ENCODE results near the gene LRRC41.
A peak's percentile ranks its signal among the peaks of the same experiment; 100 is the strongest.

LRRC41 gene

DNA sequence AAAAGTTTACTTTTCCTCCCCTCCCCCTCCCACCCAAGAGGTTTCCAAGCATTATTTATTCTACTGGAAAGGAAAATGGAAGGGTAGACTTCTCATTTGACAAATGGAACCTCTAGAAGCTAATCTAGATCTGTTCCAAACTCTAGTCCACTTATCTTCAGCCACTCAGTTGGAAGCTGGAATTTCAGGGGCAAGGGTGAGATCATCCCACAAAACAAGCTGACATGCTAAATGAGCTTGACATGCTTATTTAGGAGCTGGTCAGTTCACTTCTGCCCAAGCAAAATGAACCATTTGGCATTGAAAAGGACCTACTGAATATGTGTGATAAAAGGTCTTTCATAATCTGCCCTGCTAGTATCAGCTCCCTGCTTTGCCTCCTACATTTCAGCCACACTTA lies 5.0 kb downstream of the LRRC41 start:
- no peak overlapping the region for H3K4me3 ChIP-seq (ENCODE audit: low read length)

DNA sequence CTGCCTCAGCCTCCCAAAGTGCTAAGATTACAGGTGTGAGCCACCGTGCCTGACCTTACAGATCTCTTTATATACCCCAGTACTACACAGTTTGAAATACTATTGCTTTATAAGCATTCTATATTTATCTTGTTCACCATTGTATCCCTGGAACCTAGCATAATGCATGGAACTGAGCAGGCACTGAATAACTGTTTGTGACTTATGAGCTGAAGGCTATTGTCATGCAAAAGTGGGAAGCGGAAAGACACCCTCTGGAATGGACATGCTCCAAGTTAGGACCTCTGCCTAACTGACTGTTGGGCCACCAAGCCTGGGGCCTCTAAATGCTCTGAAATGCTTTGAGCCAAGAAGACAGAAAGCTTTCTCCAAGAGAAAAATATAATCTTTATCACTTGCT lies 8.1 kb downstream of the LRRC41 start:
- H3K4me3 ChIP-seq (ENCODE audit: low read length): no peak overlapping the region
- TF ChIP-seq, protein P1, sequence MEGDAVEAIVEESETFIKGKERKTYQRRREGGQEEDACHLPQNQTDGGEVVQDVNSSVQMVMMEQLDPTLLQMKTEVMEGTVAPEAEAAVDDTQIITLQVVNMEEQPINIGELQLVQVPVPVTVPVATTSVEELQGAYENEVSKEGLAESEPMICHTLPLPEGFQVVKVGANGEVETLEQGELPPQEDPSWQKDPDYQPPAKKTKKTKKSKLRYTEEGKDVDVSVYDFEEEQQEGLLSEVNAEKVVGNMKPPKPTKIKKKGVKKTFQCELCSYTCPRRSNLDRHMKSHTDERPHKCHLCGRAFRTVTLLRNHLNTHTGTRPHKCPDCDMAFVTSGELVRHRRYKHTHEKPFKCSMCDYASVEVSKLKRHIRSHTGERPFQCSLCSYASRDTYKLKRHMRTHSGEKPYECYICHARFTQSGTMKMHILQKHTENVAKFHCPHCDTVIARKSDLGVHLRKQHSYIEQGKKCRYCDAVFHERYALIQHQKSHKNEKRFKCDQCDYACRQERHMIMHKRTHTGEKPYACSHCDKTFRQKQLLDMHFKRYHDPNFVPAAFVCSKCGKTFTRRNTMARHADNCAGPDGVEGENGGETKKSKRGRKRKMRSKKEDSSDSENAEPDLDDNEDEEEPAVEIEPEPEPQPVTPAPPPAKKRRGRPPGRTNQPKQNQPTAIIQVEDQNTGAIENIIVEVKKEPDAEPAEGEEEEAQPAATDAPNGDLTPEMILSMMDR (conservative IDR thresholded peaks at IDR 0.05; ENCODE audit: low read length): no peak
- DNase-seq (ENCODE audit: low read depth): no peak

More for the DNA sequence above, 5.0 kb downstream of the LRRC41 start:
- no peak for DNase-seq (ENCODE audit: low read depth)
- TF ChIP-seq, protein P1 (conservative IDR thresholded peaks at IDR 0.05; ENCODE audit: low read length): no peak

DNA sequence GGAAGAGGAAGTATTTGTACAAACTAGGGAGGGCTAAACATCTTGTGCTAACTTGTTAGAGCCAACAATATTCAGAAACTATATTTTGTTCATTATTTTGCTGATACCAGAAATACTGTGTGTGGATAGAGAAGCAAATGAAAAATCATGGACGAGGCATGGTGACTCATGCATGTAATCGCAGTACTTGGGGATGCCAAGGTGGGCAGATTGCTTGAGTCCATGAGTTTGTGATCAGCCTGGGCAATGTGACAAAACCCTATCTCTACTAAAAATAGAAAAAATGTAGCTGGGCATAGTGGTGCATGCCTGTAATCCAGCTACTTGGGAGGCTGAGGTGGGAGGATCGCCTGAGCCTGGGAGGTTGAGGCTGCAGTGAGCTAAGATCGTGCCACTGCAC lies 13.4 kb downstream of the LRRC41 start:
- TF ChIP-seq, protein P1 (conservative IDR thresholded peaks at IDR 0.05; ENCODE audit: low read length): no peak

DNA sequence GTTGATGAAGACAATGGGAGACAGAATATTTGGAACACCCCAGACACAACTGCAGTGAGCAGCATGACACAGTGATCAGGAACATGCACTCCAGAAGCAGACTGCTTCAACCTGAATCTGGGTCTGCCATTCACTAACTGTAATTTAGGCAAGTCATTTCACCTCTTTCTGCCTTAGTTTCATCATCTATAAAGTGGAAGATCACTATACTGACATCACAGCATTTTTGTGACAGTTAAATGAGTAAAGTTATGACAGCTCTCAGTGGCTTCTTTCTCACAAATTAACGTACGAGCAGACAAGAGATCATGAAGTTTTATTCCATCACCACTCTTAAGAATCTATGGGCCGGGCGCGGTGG lies 14.3 kb downstream of the LRRC41 start:
- TF ChIP-seq, protein P1 (conservative IDR thresholded peaks at IDR 0.05; ENCODE audit: low read length): no peak
- peak; percentile 11 for DNase-seq (ENCODE audit: low read depth)
- no peak overlapping the region for H3K4me3 ChIP-seq (ENCODE audit: low read length)

More for the DNA sequence above, 13.4 kb downstream of the LRRC41 start:
- H3K4me3 ChIP-seq (ENCODE audit: low read length): no peak overlapping the region
- DNase-seq (ENCODE audit: low read depth): no peak

DNA sequence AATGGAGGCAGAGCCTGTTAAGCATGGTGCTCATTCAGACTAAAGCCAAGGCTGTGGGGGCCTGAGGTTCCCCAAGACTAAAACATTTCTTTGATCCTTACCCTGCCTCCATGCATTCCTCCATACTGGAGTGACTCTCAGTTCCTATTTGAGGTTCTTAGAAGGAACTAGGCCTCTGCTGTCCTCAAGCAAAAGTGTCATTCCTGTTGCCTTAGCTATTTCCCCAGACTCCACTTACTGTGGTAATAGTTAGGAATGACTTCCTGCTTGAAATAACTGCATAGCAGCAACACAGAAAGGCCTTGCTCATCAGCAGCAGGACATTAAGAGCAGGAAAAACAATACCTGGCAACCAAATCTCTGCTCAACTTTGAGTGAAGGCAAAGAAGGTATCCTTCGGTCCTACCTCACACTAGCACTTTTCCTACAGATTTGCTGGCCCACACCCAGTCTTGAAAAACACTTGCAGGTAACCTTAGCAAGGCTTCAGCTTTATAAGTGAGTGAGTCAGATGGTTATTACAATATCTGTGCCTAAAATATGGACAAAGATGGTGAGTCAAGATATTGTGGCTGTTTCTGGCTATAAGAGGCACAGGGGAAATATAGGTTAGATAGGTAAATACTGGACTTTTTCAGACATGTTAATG lies 14.8 kb downstream of the LRRC41 start:
- DNase-seq (ENCODE audit: low read depth): peak; percentile 89
- TF ChIP-seq, protein P1 (conservative IDR thresholded peaks at IDR 0.05; ENCODE audit: low read length): no peak
- H3K4me3 ChIP-seq (ENCODE audit: low read length): no peak overlapping the region

DNA sequence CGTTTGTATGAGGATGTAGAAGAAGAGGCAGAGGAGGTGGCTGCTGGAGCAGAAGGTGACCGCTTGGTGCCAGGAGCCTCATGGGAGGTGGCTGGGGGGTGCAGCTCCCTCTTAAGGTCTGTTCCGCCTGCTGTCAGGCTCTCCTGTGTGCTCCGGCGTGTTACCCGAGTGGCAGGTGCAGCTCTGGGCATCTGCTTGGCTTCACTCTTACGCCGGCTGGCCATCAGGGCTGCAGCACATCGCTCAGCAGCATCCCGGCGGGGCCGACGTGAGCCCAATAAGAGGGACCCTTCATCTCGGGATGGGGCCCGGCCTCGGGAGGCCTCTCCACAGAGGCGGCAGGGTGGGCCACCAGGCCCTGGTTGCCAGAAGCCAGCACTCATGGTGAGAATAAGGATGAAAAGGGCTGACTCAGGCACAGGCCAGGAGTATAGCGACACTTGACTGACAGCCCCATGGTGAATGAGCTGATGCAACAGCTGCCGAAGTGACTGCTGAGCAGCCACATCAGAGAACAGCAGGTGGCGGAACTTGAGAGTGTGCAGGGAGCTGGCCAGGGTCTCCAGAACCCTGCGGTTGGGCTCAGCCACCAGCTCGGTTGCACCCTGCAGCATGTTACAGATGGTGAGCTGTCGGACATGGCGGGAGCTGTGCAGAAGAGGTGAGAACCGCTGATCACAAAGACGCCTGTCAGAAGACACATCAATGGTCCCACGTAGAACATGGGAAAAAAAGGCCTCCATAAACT lies 17.5 kb downstream of the LRRC41 start:
- DNase-seq (ENCODE audit: low read depth): no peak

More for the DNA sequence above, 17.5 kb downstream of the LRRC41 start:
- TF ChIP-seq, protein P1 (conservative IDR thresholded peaks at IDR 0.05; ENCODE audit: low read length): no peak
- H3K4me3 ChIP-seq (ENCODE audit: low read length): no peak overlapping the region

All from AG10803 (cell line).